ENCODE data around the gene DGCR2.

DNA sequence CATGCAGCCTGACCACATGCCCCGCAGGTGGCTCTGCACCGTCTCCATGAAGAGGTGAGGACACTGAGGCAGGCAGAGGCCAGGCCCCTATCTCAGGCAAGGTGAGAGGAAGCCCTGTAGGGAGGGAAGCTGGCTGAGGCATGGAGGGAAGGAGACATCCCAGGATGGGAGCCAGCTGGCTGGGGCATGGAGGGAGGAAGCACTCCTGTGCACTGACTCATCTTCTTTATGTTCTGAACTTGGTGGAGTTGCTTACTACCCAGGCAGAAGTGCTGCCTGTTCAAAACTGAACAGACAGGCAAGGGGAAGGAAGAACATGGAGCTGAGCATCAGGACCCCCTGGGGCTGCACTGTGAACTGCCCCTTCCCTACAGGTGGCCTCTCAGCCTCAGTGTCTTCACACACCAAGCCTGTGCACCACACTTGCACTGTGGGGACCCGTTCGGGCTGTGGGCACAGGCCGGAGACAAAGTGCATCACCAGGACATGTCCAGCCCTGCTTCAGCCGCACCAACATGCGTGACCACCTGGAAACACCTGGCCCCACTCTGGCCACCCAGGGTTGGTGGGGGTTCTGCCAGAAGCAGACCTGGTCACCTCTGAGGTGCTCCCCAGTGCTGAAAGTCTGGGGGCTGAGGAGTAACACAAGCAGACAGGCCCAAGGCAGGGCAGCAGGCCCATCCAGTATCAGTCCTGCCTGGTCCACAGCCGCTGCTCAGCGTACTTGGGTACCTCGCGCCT lies 55.5 kb downstream of the DGCR2 start:
- TF ChIP-seq, protein P1, sequence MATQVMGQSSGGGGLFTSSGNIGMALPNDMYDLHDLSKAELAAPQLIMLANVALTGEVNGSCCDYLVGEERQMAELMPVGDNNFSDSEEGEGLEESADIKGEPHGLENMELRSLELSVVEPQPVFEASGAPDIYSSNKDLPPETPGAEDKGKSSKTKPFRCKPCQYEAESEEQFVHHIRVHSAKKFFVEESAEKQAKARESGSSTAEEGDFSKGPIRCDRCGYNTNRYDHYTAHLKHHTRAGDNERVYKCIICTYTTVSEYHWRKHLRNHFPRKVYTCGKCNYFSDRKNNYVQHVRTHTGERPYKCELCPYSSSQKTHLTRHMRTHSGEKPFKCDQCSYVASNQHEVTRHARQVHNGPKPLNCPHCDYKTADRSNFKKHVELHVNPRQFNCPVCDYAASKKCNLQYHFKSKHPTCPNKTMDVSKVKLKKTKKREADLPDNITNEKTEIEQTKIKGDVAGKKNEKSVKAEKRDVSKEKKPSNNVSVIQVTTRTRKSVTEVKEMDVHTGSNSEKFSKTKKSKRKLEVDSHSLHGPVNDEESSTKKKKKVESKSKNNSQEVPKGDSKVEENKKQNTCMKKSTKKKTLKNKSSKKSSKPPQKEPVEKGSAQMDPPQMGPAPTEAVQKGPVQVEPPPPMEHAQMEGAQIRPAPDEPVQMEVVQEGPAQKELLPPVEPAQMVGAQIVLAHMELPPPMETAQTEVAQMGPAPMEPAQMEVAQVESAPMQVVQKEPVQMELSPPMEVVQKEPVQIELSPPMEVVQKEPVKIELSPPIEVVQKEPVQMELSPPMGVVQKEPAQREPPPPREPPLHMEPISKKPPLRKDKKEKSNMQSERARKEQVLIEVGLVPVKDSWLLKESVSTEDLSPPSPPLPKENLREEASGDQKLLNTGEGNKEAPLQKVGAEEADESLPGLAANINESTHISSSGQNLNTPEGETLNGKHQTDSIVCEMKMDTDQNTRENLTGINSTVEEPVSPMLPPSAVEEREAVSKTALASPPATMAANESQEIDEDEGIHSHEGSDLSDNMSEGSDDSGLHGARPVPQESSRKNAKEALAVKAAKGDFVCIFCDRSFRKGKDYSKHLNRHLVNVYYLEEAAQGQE (IDR thresholded peaks at IDR 0.05; ENCODE audit: unreplicated experiment): no peak
- TF ChIP-seq EZH2phosphoT487 (IDR thresholded peaks at IDR 0.05; ENCODE audit: unreplicated experiment): no peak
- TF ChIP-seq, protein P2, sequence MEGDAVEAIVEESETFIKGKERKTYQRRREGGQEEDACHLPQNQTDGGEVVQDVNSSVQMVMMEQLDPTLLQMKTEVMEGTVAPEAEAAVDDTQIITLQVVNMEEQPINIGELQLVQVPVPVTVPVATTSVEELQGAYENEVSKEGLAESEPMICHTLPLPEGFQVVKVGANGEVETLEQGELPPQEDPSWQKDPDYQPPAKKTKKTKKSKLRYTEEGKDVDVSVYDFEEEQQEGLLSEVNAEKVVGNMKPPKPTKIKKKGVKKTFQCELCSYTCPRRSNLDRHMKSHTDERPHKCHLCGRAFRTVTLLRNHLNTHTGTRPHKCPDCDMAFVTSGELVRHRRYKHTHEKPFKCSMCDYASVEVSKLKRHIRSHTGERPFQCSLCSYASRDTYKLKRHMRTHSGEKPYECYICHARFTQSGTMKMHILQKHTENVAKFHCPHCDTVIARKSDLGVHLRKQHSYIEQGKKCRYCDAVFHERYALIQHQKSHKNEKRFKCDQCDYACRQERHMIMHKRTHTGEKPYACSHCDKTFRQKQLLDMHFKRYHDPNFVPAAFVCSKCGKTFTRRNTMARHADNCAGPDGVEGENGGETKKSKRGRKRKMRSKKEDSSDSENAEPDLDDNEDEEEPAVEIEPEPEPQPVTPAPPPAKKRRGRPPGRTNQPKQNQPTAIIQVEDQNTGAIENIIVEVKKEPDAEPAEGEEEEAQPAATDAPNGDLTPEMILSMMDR (conservative IDR thresholded peaks at IDR 0.05; ENCODE audit: low read depth in 2 of 2): no peak

Data from GM23338 (cell line).